Esophagus squamous epithelium (tissue), 4 donors: ENCODE results near the gene CNPY1.

Experiments
- CTCF ChIP-seq, 6 experiments: fragments of 450-650 bp in 4 of 6; fragments of 200-600 bp in 2 of 6; sonication (generic) in 2 of 6; IDR thresholded peaks; one replicate each; pipeline ENCODE4 v1.5.1; 2016 to 2019; ENCODE audit warnings: antibody characterized with exemption in 6 of 6, mild to moderate bottlenecking in 4 of 6, moderate library complexity in 4 of 6
- POLR2A ChIP-seq, 4 donors: fragments of 450-650 bp; IDR thresholded peaks; one replicate each; pipeline ENCODE4 v1.6.1; 2017; ENCODE audit warnings: antibody characterized with exemption in 4 of 4, mild to moderate bottlenecking in 4 of 4, moderate library complexity in 3 of 4

GRCh38 chr7:155530601-155531000 is 15.8 kb downstream of the CNPY1 start:
- TF ChIP-seq CTCF (IDR thresholded peaks at IDR 0.05) (no peak), POLR2A (IDR thresholded peaks at IDR 0.05) (no peak)
